B cell (primary cell): ENCODE results near the gene PLEKHH3.

Experiments
- EZH2 ChIP-seq: IDR thresholded peaks from 2 replicates; pipeline ENCODE4 v1.6.1; 2012; ENCODE audit warnings: borderline replicate concordance, low read depth, mild to moderate bottlenecking, moderate library complexity, low read length; ENCODE audit not compliant: insufficient read depth, poor library complexity, severe bottlenecking
- TF ChIP-seq, protein P1 (sequence below): fragments of 200-600 bp; IDR thresholded peaks from one replicate; pipeline ENCODE4 v1.8.0; 2022; ENCODE audit warnings: antibody characterized with exemption, mild to moderate bottlenecking

DNA sequence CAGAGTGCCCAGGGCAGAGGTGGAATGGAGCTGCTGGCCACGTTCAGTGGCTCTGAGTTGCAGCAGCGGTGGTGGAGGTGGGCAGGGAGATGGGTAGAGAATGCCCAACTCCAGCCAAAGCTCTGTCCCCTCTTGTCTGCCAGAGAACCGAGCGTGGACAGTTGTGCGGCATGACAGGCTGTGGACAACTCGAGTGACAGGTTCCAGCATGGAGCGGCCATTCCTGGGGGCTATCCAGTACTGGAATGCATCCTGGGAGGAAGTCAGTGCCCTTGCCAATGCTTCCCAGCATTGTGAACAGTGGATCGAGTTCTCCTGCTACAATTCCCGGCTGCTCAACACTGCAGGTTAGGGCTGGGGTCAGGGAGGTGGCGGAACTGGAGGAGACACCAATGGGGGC lies 13.8 kb upstream of the PLEKHH3 start:
- TF ChIP-seq, protein P1, sequence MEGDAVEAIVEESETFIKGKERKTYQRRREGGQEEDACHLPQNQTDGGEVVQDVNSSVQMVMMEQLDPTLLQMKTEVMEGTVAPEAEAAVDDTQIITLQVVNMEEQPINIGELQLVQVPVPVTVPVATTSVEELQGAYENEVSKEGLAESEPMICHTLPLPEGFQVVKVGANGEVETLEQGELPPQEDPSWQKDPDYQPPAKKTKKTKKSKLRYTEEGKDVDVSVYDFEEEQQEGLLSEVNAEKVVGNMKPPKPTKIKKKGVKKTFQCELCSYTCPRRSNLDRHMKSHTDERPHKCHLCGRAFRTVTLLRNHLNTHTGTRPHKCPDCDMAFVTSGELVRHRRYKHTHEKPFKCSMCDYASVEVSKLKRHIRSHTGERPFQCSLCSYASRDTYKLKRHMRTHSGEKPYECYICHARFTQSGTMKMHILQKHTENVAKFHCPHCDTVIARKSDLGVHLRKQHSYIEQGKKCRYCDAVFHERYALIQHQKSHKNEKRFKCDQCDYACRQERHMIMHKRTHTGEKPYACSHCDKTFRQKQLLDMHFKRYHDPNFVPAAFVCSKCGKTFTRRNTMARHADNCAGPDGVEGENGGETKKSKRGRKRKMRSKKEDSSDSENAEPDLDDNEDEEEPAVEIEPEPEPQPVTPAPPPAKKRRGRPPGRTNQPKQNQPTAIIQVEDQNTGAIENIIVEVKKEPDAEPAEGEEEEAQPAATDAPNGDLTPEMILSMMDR, result no peak
- no peak for TF ChIP-seq EZH2
